ENCODE data around the gene NUDT11.

GRCh38 chrX:51456814-51457213, 39.6 kb downstream of the NUDT11 start:
- TF ChIP-seq, protein P1, sequence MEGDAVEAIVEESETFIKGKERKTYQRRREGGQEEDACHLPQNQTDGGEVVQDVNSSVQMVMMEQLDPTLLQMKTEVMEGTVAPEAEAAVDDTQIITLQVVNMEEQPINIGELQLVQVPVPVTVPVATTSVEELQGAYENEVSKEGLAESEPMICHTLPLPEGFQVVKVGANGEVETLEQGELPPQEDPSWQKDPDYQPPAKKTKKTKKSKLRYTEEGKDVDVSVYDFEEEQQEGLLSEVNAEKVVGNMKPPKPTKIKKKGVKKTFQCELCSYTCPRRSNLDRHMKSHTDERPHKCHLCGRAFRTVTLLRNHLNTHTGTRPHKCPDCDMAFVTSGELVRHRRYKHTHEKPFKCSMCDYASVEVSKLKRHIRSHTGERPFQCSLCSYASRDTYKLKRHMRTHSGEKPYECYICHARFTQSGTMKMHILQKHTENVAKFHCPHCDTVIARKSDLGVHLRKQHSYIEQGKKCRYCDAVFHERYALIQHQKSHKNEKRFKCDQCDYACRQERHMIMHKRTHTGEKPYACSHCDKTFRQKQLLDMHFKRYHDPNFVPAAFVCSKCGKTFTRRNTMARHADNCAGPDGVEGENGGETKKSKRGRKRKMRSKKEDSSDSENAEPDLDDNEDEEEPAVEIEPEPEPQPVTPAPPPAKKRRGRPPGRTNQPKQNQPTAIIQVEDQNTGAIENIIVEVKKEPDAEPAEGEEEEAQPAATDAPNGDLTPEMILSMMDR (IDR thresholded peaks at IDR 0.05): no peak
- no peak for TF ChIP-seq EZH2 (IDR thresholded peaks at IDR 0.05; ENCODE audit: borderline replicate concordance, insufficient read depth, low read depth, low read length, poor library complexity, severe bottlenecking)
